Calu3 (cell line): ENCODE results near the gene OSBPL8. TPM values are rescaled to one million over a fixed set of nuclear protein-coding genes. Genes with fewer than 3 reads are reported as not detected.

Experiments used
- BruUV-seq: library from RNA; stranded (reverse); fragments of 400-500 nt; replicated peaks from 2 replicates; lab custom pipeline; 2021; lab: Mats Ljungman, UMichigan
- CTCF ChIA-PET: fragments of 300-600 bp; sonication (Branson Sonifier 250); formaldehyde crosslinking; loops from one replicate; lab custom pipeline; 2022; ENCODE audit warnings: antibody characterized with exemption; lab: Charles Lee
- DNase-seq: peaks from one replicate; pipeline ENCODE4 v3.0.0; 2022
- H3K27ac Mint-ChIP-seq: one replicate; pipeline ENCODE4 v1.8.0; 2022; ENCODE audit warnings: mixed read lengths; ENCODE audit not compliant: unreplicated experiment
- H3K27me3 Mint-ChIP-seq: one replicate; pipeline ENCODE4 v1.8.0; 2022; ENCODE audit warnings: mixed read lengths; ENCODE audit not compliant: unreplicated experiment
- H3K36me3 Mint-ChIP-seq: one replicate; pipeline ENCODE4 v1.8.0; 2022; ENCODE audit warnings: mild to moderate bottlenecking, moderate library complexity, mixed read lengths; ENCODE audit not compliant: insufficient read depth, unreplicated experiment
- H3K4me1 Mint-ChIP-seq: one replicate; pipeline ENCODE4 v1.8.0; 2022; ENCODE audit warnings: mild to moderate bottlenecking, low read depth, mixed read lengths; ENCODE audit not compliant: unreplicated experiment
- H3K4me3 Mint-ChIP-seq: one replicate; pipeline ENCODE4 v1.8.0; 2022; ENCODE audit warnings: mild to moderate bottlenecking, low read depth, moderate library complexity, mixed read lengths; ENCODE audit not compliant: unreplicated experiment
- H3K9me3 Mint-ChIP-seq: one replicate; pipeline ENCODE4 v1.8.0; 2022; ENCODE audit warnings: low read depth, mixed read lengths; ENCODE audit not compliant: unreplicated experiment
- CTCF ChIP-seq: fragments of 200-600 bp; IDR thresholded peaks from one replicate; pipeline ENCODE4 v1.8.0; 2022; ENCODE audit warnings: antibody characterized with exemption; ENCODE audit not compliant: unreplicated experiment
- intact Hi-C: fragments of 100-400 bp; cut with micrococcal nuclease; formaldehyde crosslinking; loops from one replicate; pipeline ENCODE4 v1.10.0; 2022; ENCODE audit not compliant: unreplicated experiment
- total RNA-seq: library from RNA; stranded (reverse); gene quantifications from 2 replicates; pipeline ENCODE4 v1.2.3, GENCODE V29; 2022

OSBPL8 gene
- total RNA-seq, 1 experiment from 2014 or later: 64.9 TPM

DNA sequence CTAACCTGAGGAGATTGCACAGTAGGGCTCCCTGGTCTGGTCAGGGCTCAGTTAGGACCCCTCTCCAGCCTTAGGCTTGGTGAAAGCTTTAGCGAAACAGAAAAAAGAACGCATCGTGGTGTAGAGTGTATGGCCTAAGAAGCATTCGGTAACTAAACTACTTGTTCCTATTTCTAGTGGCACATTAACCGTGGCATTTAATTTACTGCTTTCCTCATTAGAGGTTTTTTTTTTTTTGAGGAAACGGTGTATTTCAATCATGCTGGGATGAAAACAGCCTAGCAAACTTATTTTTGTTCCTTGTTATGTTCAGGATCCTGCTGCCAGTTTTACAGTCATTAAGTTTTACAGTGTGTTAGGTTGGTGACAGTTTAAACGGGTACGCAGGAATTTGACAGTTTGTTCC is 518 bp upstream of the OSBPL8 start:
- H3K4me3 Mint-ChIP-seq: peak overlapping the region; percentile 90
- no peak for TF ChIP-seq CTCF
- H3K27me3 Mint-ChIP-seq: no peaks in the 10 kb centered on the region
- intact Hi-C loops: no loop called here
- peaks cover 18% of the 10 kb centered on the region for H3K4me1 Mint-ChIP-seq
- BruUV-seq: TSS peak; percentile 84
- H3K9me3 Mint-ChIP-seq: no peaks in the 10 kb centered on the region
- CTCF ChIA-PET: interaction anchor here (0.9 kb wide), 1 partner anchor 9 kb away, joined by 4 read pairs; no protein-coding TSS in a partner anchor
- peaks cover 30% of the 10 kb centered on the region for H3K36me3 Mint-ChIP-seq
- H3K27ac Mint-ChIP-seq: peak overlapping the region; percentile 92
- no peak for DNase-seq

- CTCF ChIA-PET: interaction anchor here (0.6 kb wide), 1 partner anchor 23 kb away, joined by 3 read pairs; no protein-coding TSS in a partner anchor
- H3K36me3 Mint-ChIP-seq: peaks cover 30% of the 10 kb centered on the region
- H3K4me3 Mint-ChIP-seq: peak overlapping the region; percentile 90
- H3K27me3 Mint-ChIP-seq: no peaks in the 10 kb centered on the region
- DNase-seq: peak; percentile 54
- no TSS peak for BruUV-seq
- H3K4me1 Mint-ChIP-seq: peaks cover 23% of the 10 kb centered on the region
- H3K27ac Mint-ChIP-seq: peak overlapping the region; percentile 92
- TF ChIP-seq CTCF: no peak
- intact Hi-C loops: loop anchor here (5.0 to 10.0 kb wide), 4 partner anchors 102 to 474 kb away; partner anchors contain the start of genes BBS10 and NAP1L1
- H3K9me3 Mint-ChIP-seq: no peaks in the 10 kb centered on the region
These were observed 729 bp downstream of the OSBPL8 start for GRCh38 chr12:76558684-76559399.

DNA sequence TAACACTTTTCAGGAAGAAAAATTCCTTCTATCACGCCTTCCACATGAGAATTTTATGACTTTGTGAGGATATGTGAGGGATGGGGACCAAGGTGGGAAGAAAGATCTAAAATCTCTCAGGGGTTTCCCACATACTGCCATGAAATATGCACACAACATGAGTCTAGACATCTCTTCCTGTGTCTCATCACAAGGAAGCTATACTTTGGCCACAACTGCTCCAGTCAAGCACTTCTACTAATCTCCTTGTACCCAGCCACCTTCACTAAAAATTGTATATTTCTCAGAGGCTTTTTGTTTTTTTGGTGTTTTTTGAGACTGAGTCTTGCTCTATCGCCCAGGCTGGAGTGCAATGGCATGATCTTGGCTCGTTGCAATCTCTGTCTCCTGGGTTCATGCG is 3.2 kb downstream of the OSBPL8 start:
- Mint-ChIP-seq H3K27me3 (no peaks in the 10 kb centered on the region), H3K36me3 (peaks cover 30% of the 10 kb centered on the region), H3K9me3 (no peaks in the 10 kb centered on the region), H3K4me3 (no peak overlapping the region), H3K27ac (peak overlapping the region; percentile 33), H3K4me1 (peaks cover 23% of the 10 kb centered on the region)
- TF ChIP-seq CTCF: no peak
- BruUV-seq: TSS peak; percentile 2
- CTCF ChIA-PET: no interaction called here
- DNase-seq: no peak
- intact Hi-C loops: loop anchor here (5.0 to 10.0 kb wide), 4 partner anchors 99 to 472 kb away; partner anchors contain the start of genes BBS10 and NAP1L1

- peaks cover 23% of the 10 kb centered on the region for H3K4me1 Mint-ChIP-seq
- H3K36me3 Mint-ChIP-seq: peaks cover 30% of the 10 kb centered on the region
- DNase-seq: no peak
- CTCF ChIA-PET: no interaction called here
- H3K4me3 Mint-ChIP-seq: no peak overlapping the region
- H3K27me3 Mint-ChIP-seq: no peaks in the 10 kb centered on the region
- intact Hi-C loops: loop anchor here (5.0 to 10.0 kb wide), 4 partner anchors 98 to 471 kb away; partner anchors contain the start of genes BBS10 and NAP1L1
- peak overlapping the region; percentile 33 for H3K27ac Mint-ChIP-seq
- no peaks in the 10 kb centered on the region for H3K9me3 Mint-ChIP-seq
- no TSS peak for BruUV-seq
- TF ChIP-seq CTCF: no peak
These were observed 3.8 kb downstream of the OSBPL8 start for GRCh38 chr12:76555797-76556196.
